Measurements from ENCODE around the gene RHOBTB3.

DNA sequence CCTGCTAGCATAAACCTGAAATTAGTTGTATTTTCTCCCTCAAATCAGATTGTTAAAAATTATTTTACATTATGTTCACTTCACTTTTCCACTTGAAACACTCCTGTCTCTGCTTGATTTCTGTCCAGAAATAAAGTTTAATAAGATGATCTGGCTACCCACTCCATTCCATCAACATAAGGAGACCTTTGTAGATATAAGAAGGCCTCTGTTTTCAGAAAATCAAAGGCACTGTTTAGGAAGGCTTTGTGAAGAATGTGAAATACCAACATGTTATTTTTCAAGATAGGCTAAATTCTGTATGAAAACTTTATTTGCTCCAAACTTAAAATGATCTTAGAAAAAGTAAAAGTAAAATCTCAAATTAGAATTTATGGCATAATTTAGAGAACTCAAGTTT is 15.1 kb downstream of the RHOBTB3 start:
- TF ChIP-seq POLR2AphosphoS5 (IDR thresholded peaks at IDR 0.05; ENCODE audit: low read depth) (no peak), REST (IDR thresholded peaks at IDR 0.05; ENCODE audit: insufficient replicate concordance, low read depth) (no peak), SPI1 (IDR thresholded peaks at IDR 0.05; ENCODE audit: borderline replicate concordance, low read depth) (no peak)
- TF ChIP-seq, protein P1, sequence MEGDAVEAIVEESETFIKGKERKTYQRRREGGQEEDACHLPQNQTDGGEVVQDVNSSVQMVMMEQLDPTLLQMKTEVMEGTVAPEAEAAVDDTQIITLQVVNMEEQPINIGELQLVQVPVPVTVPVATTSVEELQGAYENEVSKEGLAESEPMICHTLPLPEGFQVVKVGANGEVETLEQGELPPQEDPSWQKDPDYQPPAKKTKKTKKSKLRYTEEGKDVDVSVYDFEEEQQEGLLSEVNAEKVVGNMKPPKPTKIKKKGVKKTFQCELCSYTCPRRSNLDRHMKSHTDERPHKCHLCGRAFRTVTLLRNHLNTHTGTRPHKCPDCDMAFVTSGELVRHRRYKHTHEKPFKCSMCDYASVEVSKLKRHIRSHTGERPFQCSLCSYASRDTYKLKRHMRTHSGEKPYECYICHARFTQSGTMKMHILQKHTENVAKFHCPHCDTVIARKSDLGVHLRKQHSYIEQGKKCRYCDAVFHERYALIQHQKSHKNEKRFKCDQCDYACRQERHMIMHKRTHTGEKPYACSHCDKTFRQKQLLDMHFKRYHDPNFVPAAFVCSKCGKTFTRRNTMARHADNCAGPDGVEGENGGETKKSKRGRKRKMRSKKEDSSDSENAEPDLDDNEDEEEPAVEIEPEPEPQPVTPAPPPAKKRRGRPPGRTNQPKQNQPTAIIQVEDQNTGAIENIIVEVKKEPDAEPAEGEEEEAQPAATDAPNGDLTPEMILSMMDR (IDR thresholded peaks at IDR 0.05; ENCODE audit: insufficient read depth, low read length), result no peak
